Activated CD4-positive, alpha-beta T cell treated with anti-CD3 and anti-CD28 coated beads, Interleukin-2, Interleukin-6, amounts not matched to agents 100 ng/mL and 50 ng/mL, durations not matched to agents 16 hours and 8 hours (primary cell): ENCODE measurements around the gene EEF1AKMT2.

Experiments
- DNase-seq: peaks from one replicate; pipeline ENCODE4 v3.0.0-alpha.2; 2020

Gene EEF1AKMT2

DNA sequence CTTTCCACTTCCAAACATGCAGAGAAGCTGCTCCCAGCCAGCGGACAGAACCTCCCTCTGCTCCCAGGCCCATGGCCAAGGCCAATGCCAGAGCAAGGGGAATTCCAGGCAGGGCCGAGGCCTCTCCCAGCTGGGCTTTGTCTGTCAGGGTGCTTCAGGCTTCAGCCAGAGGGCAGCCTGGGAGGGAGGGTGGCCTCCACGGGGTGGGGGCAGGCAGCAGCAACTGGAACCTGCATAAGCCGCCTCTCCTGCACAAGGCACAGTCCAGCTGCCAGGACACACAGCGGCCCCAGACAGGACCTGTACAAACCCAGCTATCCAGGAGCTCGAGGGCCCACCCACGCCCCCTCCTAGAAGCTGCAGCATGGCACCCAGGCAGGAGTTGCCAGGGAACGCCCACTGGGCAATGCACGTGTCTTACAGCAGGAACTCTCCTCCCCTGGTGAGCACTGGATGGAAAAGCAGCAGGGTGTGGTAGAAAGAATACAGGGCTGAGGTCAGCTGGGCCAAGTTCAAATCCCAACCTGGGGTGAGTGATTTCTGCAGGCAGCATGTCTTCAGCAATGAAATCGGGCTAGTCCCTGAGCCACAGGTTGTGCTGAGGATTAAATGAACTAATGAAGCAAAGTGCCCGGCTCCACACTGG, 55.1 kb downstream of the EEF1AKMT2 start:
- DNase-seq: no peak

DNA sequence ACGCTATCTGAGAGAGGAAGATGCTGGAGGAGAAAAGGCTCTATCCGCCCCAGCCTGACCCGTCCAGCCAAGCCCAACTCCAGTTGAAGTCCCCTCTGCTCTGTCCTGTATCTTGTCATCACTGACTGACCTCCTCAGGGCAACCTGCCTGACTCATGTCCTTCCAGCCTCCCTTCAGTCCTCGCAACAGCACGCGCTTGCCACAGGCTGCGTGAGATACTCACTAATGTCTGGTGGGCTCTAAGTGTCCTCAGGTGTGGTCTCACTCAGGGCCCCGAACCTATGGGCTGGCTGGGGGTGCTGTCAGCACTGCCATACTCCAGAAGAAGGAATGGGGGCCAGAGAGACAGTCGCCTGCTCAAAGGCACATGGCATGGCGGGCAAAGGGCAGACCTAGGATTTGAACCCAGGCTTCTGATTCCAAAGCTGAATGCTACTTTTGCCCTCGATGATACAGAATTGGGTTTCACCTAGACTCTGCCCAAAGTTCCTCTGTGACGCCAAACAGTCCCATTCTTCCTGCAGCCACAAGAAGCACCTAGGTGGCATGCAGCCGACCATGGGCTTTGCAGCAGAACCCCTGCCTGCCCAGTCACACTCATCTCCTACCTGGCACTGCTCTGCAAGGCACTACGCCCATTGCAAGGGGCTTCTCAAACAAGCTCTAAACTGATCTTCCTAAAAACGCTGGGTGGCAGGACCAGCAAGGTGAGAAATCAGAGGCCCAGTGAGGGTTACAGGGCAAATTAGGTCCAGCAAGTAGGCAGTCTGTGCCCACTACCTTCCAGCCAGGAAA, 56.0 kb downstream of the EEF1AKMT2 start:
- DNase-seq: no peak

DNA sequence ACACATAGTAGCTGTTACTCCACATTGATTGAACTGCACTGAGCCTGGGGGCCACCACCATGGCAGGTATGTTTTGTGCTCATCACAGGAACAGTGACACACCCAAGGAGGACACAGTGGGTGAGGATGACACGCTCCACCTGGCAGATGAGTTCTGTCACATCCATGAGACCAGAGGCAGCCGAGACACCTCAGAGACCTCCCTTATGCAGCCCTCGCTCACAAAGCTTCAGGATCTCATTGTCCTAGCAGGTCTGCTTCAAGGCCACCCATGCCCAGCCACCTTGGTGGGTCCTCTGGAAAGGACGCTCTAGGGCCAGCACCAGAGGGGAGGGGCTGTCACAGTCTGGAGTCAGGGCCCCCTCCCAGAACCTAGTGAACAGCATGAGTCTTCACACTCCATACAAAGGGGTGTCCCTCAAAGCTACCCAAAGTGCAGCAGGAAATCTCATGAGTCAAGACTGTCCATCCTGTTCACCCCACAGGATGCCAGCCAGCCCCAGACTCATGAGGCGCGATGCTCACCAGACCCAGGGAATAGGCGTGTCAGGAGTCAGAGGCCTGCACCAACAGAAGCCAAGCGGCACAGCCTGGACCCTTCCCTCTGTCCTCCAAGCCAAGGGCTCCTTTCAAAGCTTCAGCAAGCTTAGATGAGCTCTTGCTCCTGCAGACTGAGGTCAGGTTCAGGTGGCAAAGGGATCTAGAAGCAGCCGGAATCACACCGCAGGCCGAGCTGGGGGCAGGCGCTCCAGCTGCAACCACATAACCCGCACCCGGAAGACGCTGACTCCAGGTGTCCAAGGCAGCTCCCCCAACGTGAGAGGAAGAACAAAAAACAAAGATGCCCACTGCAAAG, 57.1 kb downstream of the EEF1AKMT2 start:
- DNase-seq: peak; percentile 66

DNA sequence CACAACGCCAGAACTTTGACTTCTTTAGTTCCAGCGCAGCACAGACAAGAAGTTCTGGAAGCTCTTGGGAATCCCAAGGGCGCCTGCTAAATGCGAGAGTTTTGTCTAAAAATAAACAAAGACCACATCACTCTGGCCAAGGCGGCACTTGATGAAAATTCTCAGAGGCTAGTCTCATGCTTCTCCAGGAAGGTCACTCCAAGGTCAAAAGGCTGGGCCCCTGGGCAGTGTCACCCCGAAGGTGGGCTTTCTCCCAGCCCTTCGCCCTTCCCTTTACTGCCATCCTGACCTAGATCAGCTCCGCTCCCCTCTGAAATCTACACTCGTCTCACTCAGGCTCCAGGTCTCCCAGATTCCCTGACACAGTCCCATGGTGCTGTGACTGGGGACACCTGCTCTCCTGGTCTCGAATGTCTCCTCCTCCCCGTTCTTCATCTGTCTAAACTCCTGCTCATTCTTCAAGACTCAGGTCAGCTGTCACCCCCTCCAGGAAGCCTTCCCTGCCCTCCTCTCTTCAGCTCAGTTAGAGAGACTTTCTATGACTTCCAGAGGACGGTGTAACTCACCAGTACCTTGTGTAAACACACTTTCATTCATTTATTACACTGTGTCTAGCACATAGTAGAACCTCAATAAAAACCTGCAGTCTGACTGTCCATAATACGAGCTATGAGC, 58.0 kb downstream of the EEF1AKMT2 start:
- DNase-seq: no peak

DNA sequence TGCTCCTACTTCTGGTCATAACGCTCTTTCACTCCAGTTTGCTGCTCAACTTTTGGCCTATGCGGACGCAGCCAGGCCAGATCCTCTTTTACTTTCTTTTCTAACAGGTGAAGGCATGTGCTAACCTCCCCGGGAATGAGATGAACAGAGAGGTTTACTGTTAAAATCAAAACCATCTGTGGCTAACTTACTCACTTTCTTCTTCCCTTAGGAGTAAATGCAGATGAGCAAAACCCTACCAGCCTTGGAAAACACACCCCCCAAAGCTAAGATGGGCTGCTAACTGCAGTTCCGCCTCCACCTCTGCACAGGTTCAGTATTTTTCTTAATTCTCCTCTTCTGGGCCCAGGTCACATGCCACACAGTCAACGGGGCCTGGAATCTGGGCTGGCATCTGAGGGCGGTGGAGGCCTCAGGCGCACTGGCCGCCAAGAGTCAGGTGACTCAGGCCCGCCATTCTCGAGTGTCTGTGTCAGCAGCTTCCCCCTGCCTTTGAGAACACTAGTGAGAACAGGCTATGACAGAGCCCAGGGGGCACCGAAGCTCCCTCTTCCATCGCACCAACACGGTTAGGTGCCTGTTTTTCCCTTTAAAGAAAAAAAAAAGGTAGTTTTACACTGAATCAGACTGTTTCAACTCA, 58.6 kb downstream of the EEF1AKMT2 start:
- peak; percentile 87 for DNase-seq

DNA sequence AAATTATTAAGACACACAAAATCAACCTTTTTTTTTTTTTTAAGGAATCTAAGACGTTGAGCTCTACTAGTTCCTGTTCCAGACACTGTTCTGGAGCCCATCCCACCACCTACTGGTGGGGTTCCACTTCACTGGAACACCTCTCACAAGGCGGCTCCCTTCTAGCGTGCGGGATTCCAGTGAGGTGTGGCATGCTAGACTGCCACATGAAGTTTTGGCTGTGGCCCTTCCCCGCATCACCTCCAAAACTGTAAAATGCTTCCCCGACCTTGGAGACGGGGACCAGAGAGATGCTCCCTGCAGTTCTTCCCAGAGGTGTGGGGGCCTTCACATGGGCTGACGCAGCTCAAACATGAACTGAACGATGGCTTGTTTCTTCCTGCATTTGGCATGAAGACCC, 60.1 kb downstream of the EEF1AKMT2 start:
- no peak for DNase-seq

DNA sequence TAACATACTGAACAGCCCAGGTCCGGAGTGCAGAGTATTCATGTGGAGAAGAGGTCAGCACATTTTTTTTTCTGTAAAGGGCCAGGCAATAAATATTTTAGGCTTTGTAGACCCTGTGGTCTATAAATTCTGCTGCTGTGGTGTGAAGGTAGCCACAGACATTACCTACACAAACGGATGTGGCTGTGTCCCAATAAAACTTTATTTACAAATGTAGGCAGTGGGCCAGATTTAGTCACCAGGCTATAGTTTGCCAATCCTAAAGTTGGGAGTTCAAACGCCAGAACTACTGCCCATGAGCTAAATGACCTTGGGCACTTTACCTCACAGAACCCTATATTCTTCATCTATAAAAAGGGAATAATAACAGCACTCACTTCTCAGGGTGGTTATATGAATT, 60.9 kb downstream of the EEF1AKMT2 start:
- no peak for DNase-seq

DNA sequence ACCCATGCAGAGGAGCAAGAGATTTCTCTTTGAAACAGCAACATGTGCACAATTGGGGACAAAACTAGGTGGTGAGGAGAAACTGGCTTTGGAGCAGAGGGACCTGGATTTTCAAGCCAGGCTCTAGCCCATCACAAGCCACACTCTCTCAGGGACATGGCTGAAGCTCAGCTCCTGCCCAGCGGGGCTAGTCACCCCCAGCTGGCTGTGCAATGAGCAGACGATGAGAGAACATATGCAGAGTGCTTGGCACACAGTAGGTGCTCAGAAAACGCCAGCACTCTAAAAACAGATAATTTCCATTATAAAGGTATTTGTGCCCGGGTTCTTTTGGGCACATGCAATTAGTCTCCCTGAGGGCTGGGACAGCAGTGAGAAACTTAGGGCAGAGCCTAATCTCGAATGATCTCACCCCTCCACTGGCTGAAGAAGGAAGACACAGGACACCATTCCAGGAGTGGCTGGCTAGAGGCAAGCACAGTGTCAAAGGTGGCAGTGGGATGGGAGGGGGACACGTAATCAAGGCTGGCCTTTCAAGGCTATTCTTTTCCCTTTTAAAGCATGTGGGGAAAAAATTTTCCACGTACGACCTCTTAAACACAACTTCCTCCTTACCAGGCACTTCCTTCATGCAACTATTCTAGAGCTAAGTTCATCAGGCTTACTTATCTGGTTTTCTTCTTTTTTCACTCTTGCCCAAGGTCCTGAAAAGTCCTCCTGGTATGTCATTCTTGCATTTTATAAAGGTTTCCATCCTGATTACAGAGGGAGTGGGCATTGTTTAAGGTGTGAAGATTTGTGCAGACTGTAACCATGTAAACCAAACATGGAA, 62.6 kb downstream of the EEF1AKMT2 start:
- no peak for DNase-seq

DNA sequence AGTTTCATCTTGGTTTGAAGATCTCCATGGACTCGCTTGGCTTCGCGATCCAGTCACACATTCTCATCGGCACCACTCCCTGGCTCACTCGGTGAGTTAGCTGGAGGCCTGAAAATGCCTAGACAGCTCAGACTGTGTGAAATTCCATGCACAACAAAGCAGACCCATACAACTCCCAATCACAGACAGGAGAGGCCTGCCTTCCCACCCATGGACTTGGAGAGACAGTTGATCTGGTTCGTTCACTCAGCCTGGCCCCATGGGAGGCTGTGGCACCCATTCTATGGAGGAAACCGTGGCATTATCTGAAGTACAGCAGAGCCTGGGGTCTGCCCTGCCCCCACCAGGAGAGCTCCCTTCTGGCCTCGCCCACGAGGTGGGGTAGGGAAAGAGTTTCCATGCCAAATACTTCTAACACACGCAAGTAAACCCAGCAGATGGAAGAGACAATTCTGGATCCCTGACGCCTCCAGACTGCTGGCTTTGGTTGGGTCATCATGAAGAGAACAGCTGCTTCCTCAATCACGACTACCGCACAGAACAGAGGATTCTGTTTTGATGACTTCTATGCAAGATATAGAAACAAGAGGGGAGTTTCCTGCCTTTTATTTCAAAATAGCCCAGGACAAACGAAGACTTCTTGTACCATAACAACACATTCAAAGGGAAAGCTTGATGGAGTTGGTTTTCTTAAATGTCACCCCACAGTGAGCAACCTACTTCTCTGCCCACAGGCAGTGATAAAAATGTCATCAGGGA, 63.4 kb downstream of the EEF1AKMT2 start:
- no peak for DNase-seq

DNA sequence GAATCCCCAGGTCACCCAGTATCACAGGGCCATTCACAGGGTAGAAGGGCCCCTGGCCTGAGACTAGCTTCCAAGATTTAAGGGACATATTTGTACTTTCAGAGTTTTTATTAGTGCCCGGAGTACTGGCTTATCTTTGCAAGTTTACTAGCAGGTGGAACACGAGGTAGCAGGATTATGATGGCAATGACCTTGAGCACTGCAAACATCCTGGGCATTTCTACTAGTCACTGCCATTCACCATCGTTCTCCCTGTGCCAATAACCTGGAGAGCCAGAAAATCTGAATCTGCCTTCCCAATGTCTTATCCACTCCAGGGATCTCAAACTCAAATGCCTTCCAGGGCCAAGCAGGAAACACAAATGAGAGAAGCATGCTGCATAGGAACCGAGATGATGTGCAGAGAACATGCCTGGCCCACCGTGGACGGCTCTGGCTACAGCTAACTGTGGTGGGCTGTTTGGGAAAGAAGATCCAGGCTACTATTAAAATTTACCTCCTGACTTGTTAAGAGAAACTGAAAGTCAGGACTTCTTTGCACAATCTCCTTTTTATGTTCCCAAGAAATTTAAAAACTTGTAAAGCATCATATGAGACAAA, 64.2 kb downstream of the EEF1AKMT2 start:
- DNase-seq: no peak

DNA sequence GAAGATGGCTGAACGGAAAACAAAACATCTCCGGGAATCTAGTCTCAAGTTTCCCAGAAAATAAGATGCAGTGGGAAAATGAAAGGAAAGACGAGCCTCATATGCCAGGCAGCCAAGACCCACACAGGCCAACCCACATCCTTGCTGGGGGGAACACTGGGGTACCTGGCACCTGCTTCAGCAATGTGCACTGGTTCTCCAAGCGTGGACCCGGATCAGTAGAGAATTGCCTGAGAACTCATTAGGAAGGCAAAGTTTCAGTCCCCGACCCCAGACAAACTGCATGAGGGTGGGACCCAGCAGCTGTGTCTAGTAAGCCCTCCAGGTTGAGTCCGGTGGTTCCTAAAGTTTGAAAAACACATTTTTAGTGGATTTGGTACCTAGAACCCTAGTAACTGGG, 65.9 kb downstream of the EEF1AKMT2 start:
- no peak for DNase-seq

DNA sequence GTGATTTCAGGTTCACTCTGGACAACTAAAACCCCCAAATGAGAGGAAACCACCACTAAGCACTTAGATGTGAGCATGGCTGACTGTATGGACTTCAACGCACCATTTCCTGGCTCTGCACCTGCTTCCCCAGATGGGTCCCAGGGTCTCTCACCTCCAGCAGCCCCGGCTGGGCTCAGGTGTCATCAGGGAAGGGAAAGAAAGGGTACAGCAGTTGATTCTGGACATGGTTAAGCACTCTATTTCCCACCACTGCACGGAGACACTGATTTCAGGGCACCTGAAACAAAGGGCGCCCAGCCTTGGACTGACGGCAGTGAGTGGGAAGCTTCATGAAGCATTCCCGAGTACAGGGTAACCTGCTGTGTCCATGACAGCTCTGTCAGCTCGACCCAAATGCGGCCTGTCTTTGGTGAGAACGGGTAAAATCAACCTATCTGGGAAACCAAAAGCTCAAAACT, 66.5 kb downstream of the EEF1AKMT2 start:
- no peak for DNase-seq

DNA sequence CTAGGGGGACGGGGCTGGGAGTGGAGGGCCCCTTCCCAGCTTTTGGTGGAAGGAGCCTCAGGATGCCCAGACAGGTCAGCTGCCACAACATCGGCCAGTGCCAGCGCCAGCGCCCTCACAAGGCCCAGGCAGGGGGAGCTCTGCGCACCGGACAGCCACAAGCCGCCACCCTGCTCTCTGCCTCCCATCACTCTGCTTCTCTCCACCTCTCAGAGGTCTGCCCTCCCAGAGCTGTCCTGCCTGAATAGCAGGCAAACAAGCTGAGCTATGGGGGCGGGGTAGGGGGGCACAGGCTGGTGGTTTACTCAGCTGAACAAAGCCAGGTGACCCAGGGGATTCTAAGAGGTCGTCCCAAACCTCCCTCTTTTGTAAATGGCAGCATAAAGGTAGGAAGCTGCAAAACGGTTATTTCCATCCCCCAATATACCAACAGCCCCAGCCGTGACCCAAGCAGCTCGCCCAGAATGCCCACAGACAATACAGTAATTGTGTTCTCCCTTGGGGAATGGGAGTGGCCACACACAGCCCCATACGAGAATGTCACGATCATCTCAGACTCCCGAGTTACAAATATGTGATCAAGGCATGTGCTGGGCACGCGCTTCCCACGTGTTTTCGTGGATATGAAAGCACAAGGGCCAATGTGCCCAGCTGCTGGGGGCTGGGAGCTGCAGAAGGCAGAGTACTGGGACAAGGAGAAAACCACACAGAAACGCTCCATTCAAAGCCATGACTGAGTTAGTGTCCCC, 67.2 kb downstream of the EEF1AKMT2 start:
- DNase-seq: no peak

DNA sequence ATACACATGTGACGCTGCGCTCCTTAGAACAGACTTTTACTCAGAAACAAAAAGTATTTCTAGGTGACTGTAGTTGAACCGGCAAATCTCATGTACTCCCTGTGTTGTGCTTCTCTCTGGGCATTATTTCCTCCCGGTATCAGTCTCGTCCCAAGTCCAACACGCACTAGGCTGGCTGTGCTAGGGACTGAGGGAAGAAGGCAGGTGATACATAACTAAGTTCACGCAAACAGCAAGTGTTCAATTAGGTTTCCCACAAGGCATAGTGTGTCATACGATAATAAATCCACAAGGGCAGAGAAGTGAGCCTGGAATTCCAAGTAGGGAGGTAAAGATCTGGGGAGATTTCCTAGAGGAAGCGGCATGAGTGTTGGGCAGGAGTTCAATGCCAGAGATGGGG, 67.9 kb downstream of the EEF1AKMT2 start:
- no peak for DNase-seq

DNA sequence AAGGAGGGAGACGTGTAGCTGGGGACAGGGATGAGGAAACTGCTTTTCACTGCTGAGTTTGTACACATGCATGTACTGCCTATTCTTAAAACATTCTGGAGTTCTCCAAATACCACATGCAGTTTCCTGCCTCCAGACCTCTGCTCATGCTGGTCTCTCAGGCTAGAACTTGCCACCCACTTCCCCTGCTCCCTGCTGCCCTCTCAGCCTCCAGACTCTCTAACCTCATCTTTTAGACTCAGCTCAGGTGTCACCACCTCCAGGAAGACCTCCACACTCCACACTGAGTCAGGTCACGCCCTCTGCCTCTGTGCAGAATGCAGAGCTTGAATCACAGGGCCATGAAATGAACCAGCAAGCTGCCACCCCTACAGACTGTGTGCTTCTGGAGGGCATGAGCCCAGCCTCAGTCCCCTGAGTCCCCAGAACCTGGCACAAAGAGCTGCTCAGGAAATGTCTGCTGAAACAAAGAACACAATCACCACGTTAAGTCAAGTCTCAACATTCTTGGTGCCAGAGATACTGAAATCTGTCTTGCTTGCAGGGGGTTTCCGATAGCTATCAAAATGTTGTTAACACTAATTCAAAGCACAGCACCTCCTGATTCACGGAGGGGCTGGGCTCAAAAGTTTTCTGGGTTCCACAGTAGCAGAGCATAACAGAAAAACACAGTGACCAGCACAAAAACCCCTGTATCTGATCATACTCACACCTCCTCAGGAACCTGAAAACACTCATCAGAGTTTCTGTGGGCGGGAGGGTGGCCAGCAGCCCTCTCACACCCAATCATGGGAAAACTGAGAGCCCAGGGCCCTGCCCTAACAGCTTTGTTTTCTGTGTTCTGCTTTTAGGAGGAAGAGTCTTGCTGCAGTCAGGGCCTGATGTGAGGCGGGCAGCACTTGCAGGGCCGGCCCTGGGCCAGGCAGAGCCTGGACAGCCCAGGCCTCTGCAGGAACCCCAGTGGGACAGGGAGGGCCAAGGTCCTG, 68.6 kb downstream of the EEF1AKMT2 start:
- DNase-seq: peak; percentile 80

DNA sequence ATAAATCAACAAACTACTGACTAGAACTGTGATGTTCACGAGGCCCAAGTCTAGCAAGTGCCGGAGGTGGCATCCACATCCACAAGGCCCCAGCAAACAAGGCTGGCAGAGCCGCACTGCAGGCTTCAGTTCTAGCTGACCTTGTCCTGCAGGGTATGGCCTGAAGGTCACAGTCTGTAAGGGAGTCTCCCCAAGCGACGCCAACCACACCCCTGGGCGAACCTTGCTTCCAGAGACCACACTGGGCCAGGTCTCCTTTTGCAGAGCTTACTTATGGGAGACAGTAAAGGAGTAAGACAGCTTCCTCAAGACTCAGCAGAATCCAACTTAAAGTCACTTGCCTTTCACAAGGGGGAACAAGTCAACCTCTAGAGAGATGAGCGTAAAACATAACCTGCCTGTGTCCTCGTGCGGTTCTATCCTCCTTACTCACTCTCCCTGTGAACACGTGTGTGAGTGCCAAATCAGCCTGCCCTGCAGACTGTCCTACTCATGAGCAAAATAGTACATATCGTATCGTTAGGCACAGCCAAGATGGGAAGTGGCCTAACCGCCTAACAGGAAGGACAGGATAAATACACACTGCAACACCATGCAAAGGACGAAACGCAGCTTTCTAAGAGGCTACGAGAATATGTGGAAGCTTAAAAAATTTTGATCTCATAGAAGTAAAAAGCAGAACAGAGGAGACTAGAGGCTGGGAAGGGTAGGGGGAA, 70.2 kb downstream of the EEF1AKMT2 start:
- no peak for DNase-seq

DNA sequence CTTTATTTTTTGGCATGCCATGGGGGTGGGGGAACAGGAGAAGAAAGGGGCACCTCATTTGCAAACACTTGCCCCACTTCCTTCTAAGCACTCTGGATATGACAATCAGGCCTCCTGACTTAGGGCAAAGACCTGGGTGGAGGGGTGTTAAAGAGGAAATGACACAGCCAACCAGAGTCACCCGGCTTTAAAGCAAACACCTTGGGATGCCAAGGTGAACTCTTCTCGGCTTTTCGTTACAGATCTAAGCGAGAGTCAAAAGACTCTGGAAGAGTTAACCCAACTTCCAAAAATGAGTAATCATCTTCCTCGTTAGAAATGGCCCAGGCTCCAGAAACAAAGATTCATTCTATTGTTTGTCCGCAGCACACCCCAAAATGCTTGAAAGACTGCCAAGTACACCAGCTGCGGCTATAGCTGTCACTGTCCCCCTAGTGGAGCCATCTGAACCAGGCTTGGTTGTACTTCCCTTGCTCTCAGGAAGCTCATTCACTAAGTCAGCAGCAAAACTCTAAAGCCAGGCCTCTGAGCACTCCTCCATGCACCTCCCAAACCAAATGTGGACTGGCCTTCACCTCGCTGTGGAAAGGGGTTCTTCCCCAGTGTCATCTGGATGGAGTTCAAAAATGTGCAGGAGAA, 72.4 kb downstream of the EEF1AKMT2 start:
- DNase-seq: peak; percentile 90
